ENCODE results near the gene ACVR1. TPM values are rescaled to one million over a fixed set of nuclear protein-coding genes. Genes with fewer than 3 reads are reported as not detected.

The ACVR1 gene
- total and polyA plus RNA-seq, 8 donors, result 27.3 to 37.7 (median 31.8) TPM

DNA sequence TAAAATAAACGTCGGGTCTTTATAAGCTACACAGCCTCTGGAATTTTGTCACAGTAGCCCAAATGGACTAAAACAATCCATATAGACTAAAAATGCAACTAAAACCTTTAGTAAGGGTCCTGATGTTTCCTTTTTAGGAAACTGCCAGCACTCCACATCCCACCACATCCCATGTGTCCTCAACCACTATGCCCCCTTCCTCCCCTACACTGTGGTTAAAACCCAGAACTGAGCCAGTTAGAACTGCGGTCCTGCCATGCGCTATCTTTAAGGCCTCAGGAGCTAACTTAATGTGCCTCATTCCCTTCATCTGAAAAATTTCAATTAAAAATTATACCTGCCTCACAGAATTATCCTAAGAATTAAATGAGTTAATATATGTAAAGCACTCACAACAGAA is 41.1 kb downstream of the ACVR1 start:
- Histone ChIP-seq H3K27me3 (no peaks in the 10 kb centered on the region), H3K4me1 (peaks cover 22 to 36% of the 10 kb centered on the region in 2 donors), H3K9me3 (no peaks in the 10 kb centered on the region), H3K36me3 (no peaks in the 10 kb centered on the region), H3K27ac (no peak overlapping the region), H3K4me3 (no peak overlapping the region)
- intact Hi-C loops (cut with DNase I), result no loop called here
- ATAC-seq (no peak), DNase-seq (no peak)
- TF ChIP-seq, protein P1, sequence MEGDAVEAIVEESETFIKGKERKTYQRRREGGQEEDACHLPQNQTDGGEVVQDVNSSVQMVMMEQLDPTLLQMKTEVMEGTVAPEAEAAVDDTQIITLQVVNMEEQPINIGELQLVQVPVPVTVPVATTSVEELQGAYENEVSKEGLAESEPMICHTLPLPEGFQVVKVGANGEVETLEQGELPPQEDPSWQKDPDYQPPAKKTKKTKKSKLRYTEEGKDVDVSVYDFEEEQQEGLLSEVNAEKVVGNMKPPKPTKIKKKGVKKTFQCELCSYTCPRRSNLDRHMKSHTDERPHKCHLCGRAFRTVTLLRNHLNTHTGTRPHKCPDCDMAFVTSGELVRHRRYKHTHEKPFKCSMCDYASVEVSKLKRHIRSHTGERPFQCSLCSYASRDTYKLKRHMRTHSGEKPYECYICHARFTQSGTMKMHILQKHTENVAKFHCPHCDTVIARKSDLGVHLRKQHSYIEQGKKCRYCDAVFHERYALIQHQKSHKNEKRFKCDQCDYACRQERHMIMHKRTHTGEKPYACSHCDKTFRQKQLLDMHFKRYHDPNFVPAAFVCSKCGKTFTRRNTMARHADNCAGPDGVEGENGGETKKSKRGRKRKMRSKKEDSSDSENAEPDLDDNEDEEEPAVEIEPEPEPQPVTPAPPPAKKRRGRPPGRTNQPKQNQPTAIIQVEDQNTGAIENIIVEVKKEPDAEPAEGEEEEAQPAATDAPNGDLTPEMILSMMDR (IDR thresholded peaks at IDR 0.05), result no peak

DNA sequence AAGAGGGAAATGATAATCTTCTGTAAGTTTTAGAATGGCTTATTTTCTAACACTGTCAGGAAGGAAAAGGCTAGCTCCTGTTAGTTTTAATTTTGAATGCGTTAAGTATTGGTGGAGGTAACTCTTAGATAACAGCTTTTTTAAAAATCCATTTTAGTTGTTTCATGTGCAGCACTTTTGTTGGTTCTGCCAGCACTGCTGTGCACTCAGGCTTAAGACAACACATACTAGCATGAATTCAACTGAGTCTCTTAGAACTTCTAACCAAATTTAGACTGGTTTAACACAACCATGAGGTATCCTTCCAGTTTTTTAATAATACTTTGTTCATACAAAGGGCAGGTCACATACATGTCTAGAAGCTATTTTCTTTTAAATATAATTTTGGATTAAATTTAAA is 42.4 kb downstream of the ACVR1 start:
- DNase-seq (no peak), ATAC-seq (no peak)
- H3K27me3 ChIP-seq, result no peaks in the 10 kb centered on the region
- H3K4me3 ChIP-seq, result no peak overlapping the region
- H3K36me3 ChIP-seq, result no peaks in the 10 kb centered on the region
- intact Hi-C loops (cut with DNase I), result no loop called here
- TF ChIP-seq, protein P1 (IDR thresholded peaks at IDR 0.05), result no peak
- H3K4me1 ChIP-seq, result peaks cover 11 to 23% of the 10 kb centered on the region in 2 donors
- no peaks in the 10 kb centered on the region for H3K9me3 ChIP-seq
- H3K27ac ChIP-seq, result no peak overlapping the region

DNA sequence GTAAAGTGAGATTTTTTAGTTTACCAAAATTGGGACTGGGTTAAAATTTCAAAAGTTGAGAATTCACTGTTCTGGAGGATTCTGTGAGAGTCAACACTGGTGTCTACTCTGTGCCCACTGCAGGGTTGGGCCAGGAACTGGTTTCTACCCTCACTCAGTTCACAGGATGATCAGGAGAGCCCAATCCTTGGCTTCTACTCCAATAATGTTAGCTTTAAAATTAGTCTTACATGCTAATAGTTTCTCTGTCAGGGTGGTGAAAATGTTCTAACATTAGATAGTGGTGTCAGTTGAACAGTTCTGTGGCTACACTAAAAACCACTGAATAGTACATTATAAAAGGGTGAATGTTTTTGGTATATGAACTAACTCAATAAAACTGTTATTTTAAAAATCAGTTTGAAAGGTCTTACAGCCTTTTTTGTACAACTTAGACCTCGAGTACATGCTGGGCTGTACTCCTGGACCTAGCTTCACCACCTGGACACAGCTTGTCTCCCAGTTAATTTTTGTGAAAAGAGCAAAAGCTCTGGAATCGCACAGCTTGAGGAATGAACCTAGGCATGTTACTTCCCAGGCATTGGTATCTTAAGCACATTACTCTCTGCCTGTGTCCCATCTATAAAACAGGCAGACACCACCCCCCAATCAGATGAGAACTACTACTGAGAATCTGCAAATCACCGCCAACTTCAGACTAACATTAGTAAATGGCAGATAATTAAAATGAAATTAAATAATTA is 44.4 kb downstream of the ACVR1 start:
- Histone ChIP-seq H3K9me3 (no peaks in the 10 kb centered on the region), H3K4me3 (no peak overlapping the region), H3K36me3 (no peaks in the 10 kb centered on the region), H3K4me1 (peaks cover 8 to 15% of the 10 kb centered on the region in 2 donors), H3K27ac (peak overlapping the region; percentile 66 to 81), H3K27me3 (no peaks in the 10 kb centered on the region)
- DNase-seq, result no peak
- TF ChIP-seq, protein P1 (IDR thresholded peaks at IDR 0.05), result no peak
- peak; percentile 46 for ATAC-seq
- intact Hi-C loops (cut with DNase I), result no loop called here

DNA sequence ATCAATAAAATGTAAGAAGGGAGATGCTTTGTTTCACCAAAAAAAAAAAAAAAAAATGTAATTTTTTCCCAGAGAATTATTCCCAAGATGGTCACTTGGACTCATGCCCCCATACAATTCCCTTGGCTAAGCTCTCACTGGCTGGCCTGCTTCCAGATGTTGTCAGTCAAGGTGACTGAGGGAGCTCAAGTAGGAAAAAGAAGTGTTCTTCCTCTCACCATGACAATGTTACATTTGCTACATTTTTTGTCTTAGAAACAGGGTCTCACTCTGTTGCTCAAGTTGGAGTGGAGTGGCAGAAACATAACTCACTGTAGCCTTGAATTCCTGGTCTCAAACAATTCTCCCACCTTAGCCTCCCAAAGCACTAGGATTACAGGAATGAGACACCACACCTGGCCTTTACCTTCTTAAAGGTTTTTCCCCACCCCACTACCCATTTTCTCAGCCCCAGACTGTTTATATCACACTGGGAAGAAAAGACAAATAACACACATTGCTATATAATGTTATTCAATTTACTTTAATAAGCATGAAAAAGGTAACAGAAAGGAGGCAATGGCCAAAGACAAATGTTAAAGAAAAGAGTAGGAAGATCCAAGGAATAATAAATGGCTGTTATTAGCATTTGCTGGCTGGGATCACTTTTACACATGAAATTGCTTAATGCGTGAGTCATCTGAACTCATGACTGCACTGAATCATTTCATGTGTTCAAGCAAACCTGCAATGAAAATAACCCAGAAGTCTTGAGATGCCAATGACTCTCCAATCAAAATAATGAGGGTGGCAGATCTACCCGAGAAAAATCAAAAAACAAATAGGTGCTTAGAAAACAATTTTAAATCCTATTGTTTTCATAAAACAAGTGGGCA is 45.2 kb downstream of the ACVR1 start:
- H3K4me3 ChIP-seq, result no peak overlapping the region
- no peaks in the 10 kb centered on the region for H3K36me3 ChIP-seq
- no peaks in the 10 kb centered on the region for H3K27me3 ChIP-seq
- H3K9me3 ChIP-seq, result no peaks in the 10 kb centered on the region
- intact Hi-C loops (cut with DNase I), result no loop called here
- DNase-seq (no peak), ATAC-seq (peak; percentile 86)
- peaks cover 8 to 15% of the 10 kb centered on the region in 2 donors for H3K4me1 ChIP-seq
- TF ChIP-seq, protein P1 (IDR thresholded peaks at IDR 0.05), result no peak
- peak overlapping the region; percentile 66 to 81 for H3K27ac ChIP-seq

DNA sequence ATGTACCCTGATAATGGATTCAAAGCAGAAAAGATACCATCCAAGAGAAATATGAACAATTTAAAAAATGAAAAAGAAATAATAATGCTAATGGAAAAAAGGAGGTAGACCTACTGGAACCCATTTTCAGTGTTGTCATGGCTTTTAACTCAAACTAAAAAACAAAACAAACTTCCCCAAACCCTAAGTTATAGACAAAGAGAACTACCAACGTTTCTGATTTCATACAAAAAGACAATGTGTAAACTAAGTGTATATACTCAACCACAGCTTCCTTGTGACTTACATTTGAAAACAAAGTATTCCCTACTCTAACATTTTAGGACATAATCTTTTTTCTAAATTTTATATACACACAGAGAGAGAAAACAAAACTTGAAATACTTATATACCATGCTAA is 45.9 kb downstream of the ACVR1 start:
- Histone ChIP-seq H3K9me3 (no peaks in the 10 kb centered on the region), H3K4me3 (no peak overlapping the region), H3K36me3 (no peaks in the 10 kb centered on the region), H3K27ac (peak overlapping the region; percentile 66 to 81), H3K27me3 (no peaks in the 10 kb centered on the region), H3K4me1 (peaks cover 10 to 15% of the 10 kb centered on the region in 2 donors)
- intact Hi-C loops (cut with DNase I), result no loop called here
- TF ChIP-seq, protein P1 (IDR thresholded peaks at IDR 0.05), result no peak
- DNase-seq (no peak), ATAC-seq (no peak)
